Small intestine (tissue), 7 donors: ENCODE results near the gene CGNL1. TPM values are rescaled to one million over a fixed set of nuclear protein-coding genes. Genes with fewer than 3 reads are reported as not detected.

Experiments used
- DNase-seq, 2 donors: peaks; one replicate each; pipeline versions ENCODE4 v3.0.0 to v3.0.0-alpha.2; 2013
- FAIRE-seq: peaks from 2 replicates; lab custom pipeline; 2012; peaks lifted over from hg19 to GRCh38; lab: Jason Lieb, UNC
- H3K27ac ChIP-seq, 3 donors: one replicate each; pipeline ENCODE4 v1.5.1; 2013; ENCODE audit warnings: low read length in 2 of 3, mild to moderate bottlenecking in 2 of 3, control low read depth in 1 of 3, inconsistent platforms in 1 of 3, low read depth in 1 of 3, moderate library complexity in 1 of 3
- H3K27me3 ChIP-seq, 3 donors: one replicate each; pipeline ENCODE4 v1.6.1; 2013; ENCODE audit warnings: low read length in 3 of 3, inconsistent platforms in 1 of 3; ENCODE audit not compliant: control insufficient read depth in 3 of 3, insufficient read depth in 3 of 3
- H3K36me3 ChIP-seq, 3 donors: one replicate each; pipeline ENCODE4 v1.6.1; 2013; ENCODE audit warnings: low read length in 3 of 3, inconsistent platforms in 1 of 3, low read depth in 1 of 3, mild to moderate bottlenecking in 1 of 3, moderate library complexity in 1 of 3; ENCODE audit not compliant: control insufficient read depth in 3 of 3, insufficient read depth in 2 of 3
- H3K4me1 ChIP-seq, 3 donors: one replicate each; pipeline ENCODE4 v1.6.1; 2013; ENCODE audit warnings: low read length in 2 of 3, inconsistent platforms in 1 of 3, low read depth in 1 of 3, mild to moderate bottlenecking in 1 of 3, moderate library complexity in 1 of 3; ENCODE audit not compliant: control insufficient read depth in 3 of 3, insufficient read depth in 2 of 3
- H3K4me3 ChIP-seq, 3 donors: one replicate each; pipeline ENCODE4 v1.5.1; 2013; ENCODE audit warnings: low read length in 3 of 3, control low read depth in 1 of 3, inconsistent platforms in 1 of 3, low read depth in 1 of 3, mild to moderate bottlenecking in 1 of 3, moderate library complexity in 1 of 3
- H3K9me3 ChIP-seq, 2 donors: one replicate each; pipeline ENCODE4 v1.6.1; 2013; ENCODE audit warnings: low read depth in 1 of 2, low read length in 1 of 2; ENCODE audit not compliant: control insufficient read depth in 2 of 2, insufficient read depth in 1 of 2
- WGBS, 3 donors: extraction: QIAGEN DNeasy Blood & Tissue Kit; methylation state at CpG; one replicate each; pipeline ENCODE4 v1.1.7; 2013; 5-methylcytosine and 5-hydroxymethylcytosine counted together
- polyA plus RNA-seq, 4 donors: library from polyadenylated mRNA; stranded (reverse) in 3 of 4; unstranded in 1 of 4; fragments of 200-250 nt in 3 of 4; fragments of 120-200 nt in 1 of 4; gene quantifications; one replicate each; pipeline versions ENCODE4 v1.2.1 to v1.2.3, GENCODE V29; 2013
- donor health status: healthy with polysubstance abuse.
- donor health status: control.
- donor health status: control.
- donor health status: Bipolar disorder and iron deficiency.
- donor health status: healthy.

Gene CGNL1
- polyA plus RNA-seq, 4 donors = 0.81 to 5.1 (median 1.9) TPM

GRCh38 chr15:57384024-57384423 lies 7.7 kb downstream of the CGNL1 start:
- FAIRE-seq (no peak), DNase-seq (no peak)
- H3K36me3 ChIP-seq = no peaks in the 10 kb centered on the region
- 96 to 100% (median 98%) methylated on average over 2 of the region's 2 CpGs for WGBS, 3 donors
- H3K9me3 ChIP-seq = no peaks in the 10 kb centered on the region
- H3K4me3 ChIP-seq = no peak overlapping the region
- H3K27ac ChIP-seq = no peak overlapping the region
- H3K27me3 ChIP-seq = no peaks in the 10 kb centered on the region
- H3K4me1 ChIP-seq = peaks cover 0 to 18% (median 2%) of the 10 kb centered on the region in 3 donors

GRCh38 chr15:57384816-57385215 lies 8.5 kb downstream of the CGNL1 start:
- Histone ChIP-seq H3K4me1 (peaks cover 0 to 18% (median 2%) of the 10 kb centered on the region in 3 donors), H3K27me3 (no peaks in the 10 kb centered on the region), H3K36me3 (no peaks in the 10 kb centered on the region), H3K27ac (no peak overlapping the region), H3K9me3 (no peaks in the 10 kb centered on the region), H3K4me3 (no peak overlapping the region)
- WGBS, 3 donors = 52 to 82% (median 79%) methylated on average over 2 of the region's 2 CpGs
- no peak for FAIRE-seq
- DNase-seq = no peak

- H3K4me3 ChIP-seq = no peak overlapping the region
Measured at GRCh38 chr15:57385923-57386390, 9.7 kb downstream of the CGNL1 start.

GRCh38 chr15:57386976-57387375 lies 10.7 kb downstream of the CGNL1 start:
- Histone ChIP-seq H3K4me1 (peaks cover 0 to 10% (median 2%) of the 10 kb centered on the region in 3 donors), H3K4me3 (no peak overlapping the region), H3K27me3 (no peaks in the 10 kb centered on the region), H3K27ac (no peak overlapping the region), H3K9me3 (peaks cover 0 to 11% of the 10 kb centered on the region in 2 donors), H3K36me3 (no peaks in the 10 kb centered on the region)
- no peak for DNase-seq
- FAIRE-seq = no peak
- WGBS, 3 donors = 82 to 88% (median 86%) methylated on average over 4 of the region's 4 CpGs

More at GRCh38 chr15:57385923-57386390, 9.7 kb downstream of the CGNL1 start:
- no peak for DNase-seq
- WGBS, 3 donors = 86 to 89% (median 87%) methylated on average over 7 of the region's 7 CpGs
- no peak for FAIRE-seq
- H3K27ac ChIP-seq = no peak overlapping the region
- H3K36me3 ChIP-seq = no peaks in the 10 kb centered on the region
- H3K27me3 ChIP-seq = no peaks in the 10 kb centered on the region
- H3K9me3 ChIP-seq = peaks cover 0 to 5% of the 10 kb centered on the region in 2 donors
- peaks cover 0 to 18% (median 2%) of the 10 kb centered on the region in 3 donors for H3K4me1 ChIP-seq

GRCh38 chr15:57387564-57388076 lies 11.3 kb downstream of the CGNL1 start:
- DNase-seq (no peak), FAIRE-seq (no peak)
- H3K9me3 ChIP-seq = peaks cover 0 to 11% of the 10 kb centered on the region in 2 donors
- WGBS, 3 donors = 46 to 52% (median 49%) methylated on average over 3 of the region's 3 CpGs
- H3K4me3 ChIP-seq = no peak overlapping the region
- H3K4me1 ChIP-seq = peaks cover 0 to 4% (median 1%) of the 10 kb centered on the region in 3 donors
- no peaks in the 10 kb centered on the region for H3K27me3 ChIP-seq
- H3K27ac ChIP-seq = no peak overlapping the region
- H3K36me3 ChIP-seq = no peaks in the 10 kb centered on the region

- Histone ChIP-seq H3K4me3 (no peak overlapping the region), H3K36me3 (no peaks in the 10 kb centered on the region), H3K27ac (no peak overlapping the region), H3K9me3 (peaks cover 0 to 11% of the 10 kb centered on the region in 2 donors), H3K4me1 (no peaks in the 10 kb centered on the region), H3K27me3 (no peaks in the 10 kb centered on the region)
- DNase-seq = no peak
- FAIRE-seq = no peak
- WGBS, 3 donors = 76 to 88% (median 84%) methylated on average over 6 of the region's 6 CpGs
Measured at GRCh38 chr15:57388464-57388863, 12.2 kb downstream of the CGNL1 start.

GRCh38 chr15:57389991-57390390 lies 13.7 kb downstream of the CGNL1 start:
- H3K36me3 ChIP-seq = no peaks in the 10 kb centered on the region
- H3K27ac ChIP-seq = no peak overlapping the region
- H3K9me3 ChIP-seq = peaks cover 0 to 11% of the 10 kb centered on the region in 2 donors
- H3K27me3 ChIP-seq = no peaks in the 10 kb centered on the region
- no peaks in the 10 kb centered on the region for H3K4me1 ChIP-seq
- FAIRE-seq = no peak
- no peak for DNase-seq
- 64 to 92% (median 88%) methylated on average over 4 of the region's 4 CpGs for WGBS, 3 donors
- H3K4me3 ChIP-seq = no peak overlapping the region

GRCh38 chr15:57390583-57390982 lies 14.3 kb downstream of the CGNL1 start:
- Histone ChIP-seq H3K27me3 (no peaks in the 10 kb centered on the region), H3K4me1 (no peaks in the 10 kb centered on the region), H3K27ac (no peak overlapping the region), H3K9me3 (peaks cover 0 to 11% of the 10 kb centered on the region in 2 donors), H3K4me3 (no peak overlapping the region), H3K36me3 (no peaks in the 10 kb centered on the region)
- FAIRE-seq = no peak
- 92 to 98% (median 93%) methylated on average over 8 of the region's 8 CpGs for WGBS, 3 donors
- no peak for DNase-seq

GRCh38 chr15:57391537-57391936 lies 15.2 kb downstream of the CGNL1 start:
- FAIRE-seq = no peak
- DNase-seq = no peak
- H3K27me3 ChIP-seq = no peaks in the 10 kb centered on the region
- no peaks in the 10 kb centered on the region for H3K4me1 ChIP-seq
- H3K36me3 ChIP-seq = no peaks in the 10 kb centered on the region
- no peak overlapping the region for H3K27ac ChIP-seq
- 81 to 89% (median 84%) methylated on average over 2 of the region's 2 CpGs for WGBS, 3 donors
- H3K4me3 ChIP-seq = no peak overlapping the region
- peaks cover 0 to 11% of the 10 kb centered on the region in 2 donors for H3K9me3 ChIP-seq
